Measurements from ENCODE around the gene CCDC158.

CCDC158 gene

GRCh38 chr4:76272073-76272472 is 148.9 kb downstream of the CCDC158 start:
- no peak overlapping the region for H3K4me2 ChIP-seq (ENCODE audit: insufficient read depth, low read length, poor library complexity, severe bottlenecking)
- no peak overlapping the region for H3K27ac ChIP-seq (replicated peaks; ENCODE audit: low read length)
- H3K23ac ChIP-seq (ENCODE audit: low read depth, low read length, poor library complexity): no peak overlapping the region
- DNase-seq (ENCODE audit: low spot score): no peak
- H2AK5ac ChIP-seq (ENCODE audit: low read depth, low read length): no peak overlapping the region
- no peak overlapping the region for H3K9ac ChIP-seq (ENCODE audit: low read depth, low read length, poor library complexity)
- H2BK5ac ChIP-seq (ENCODE audit: low read length): no peak overlapping the region
- no peak overlapping the region for H4K91ac ChIP-seq (ENCODE audit: low read depth, low read length, poor library complexity)
- H3K79me1 ChIP-seq (ENCODE audit: low read depth, low read length): no peaks in the 10 kb centered on the region
- H4K8ac ChIP-seq (ENCODE audit: low read depth, low read length): no peak overlapping the region
- no peaks in the 10 kb centered on the region for H3K4me1 ChIP-seq (ENCODE audit: control insufficient read depth in 2 of 2, insufficient read depth in 1 of 2, low read depth in 1 of 2, low read length in 2 of 2)
- H3K4me3 ChIP-seq (ENCODE audit: low read length in 2 of 2): no peak overlapping the region
- no peaks in the 10 kb centered on the region for H3K36me3 ChIP-seq (replicated peaks in 1 of 2; ENCODE audit: control insufficient read depth in 2 of 2, insufficient read depth in 2 of 2, low read length in 2 of 2)
- H2BK120ac ChIP-seq (ENCODE audit: low read depth, low read length): no peak overlapping the region
- no peaks in the 10 kb centered on the region for H3K27me3 ChIP-seq (ENCODE audit: control insufficient read depth in 3 of 3, insufficient read depth in 3 of 3, low read depth in 1 of 3, low read length in 3 of 3)
- H2BK12ac ChIP-seq (ENCODE audit: low read length): no peak overlapping the region
- H3K18ac ChIP-seq (ENCODE audit: low read length): no peak overlapping the region
- H3K9me3 ChIP-seq (replicated peaks in 1 of 2; ENCODE audit: control insufficient read depth in 2 of 2, insufficient read depth in 1 of 2, low read depth in 1 of 2, low read length in 2 of 2): no peaks in the 10 kb centered on the region
- no peak overlapping the region for H2AFZ ChIP-seq (ENCODE audit: low read length)
- no peak overlapping the region for H3K4ac ChIP-seq (ENCODE audit: low read length)
- no peak overlapping the region for H2BK15ac ChIP-seq (ENCODE audit: low read length)
- H3K14ac ChIP-seq (ENCODE audit: low read length): no peak overlapping the region

GRCh38 chr4:76271248-76271647 is 149.7 kb downstream of the CCDC158 start:
- H2AFZ ChIP-seq (ENCODE audit: low read length): no peak overlapping the region
- DNase-seq (ENCODE audit: low spot score): no peak
- no peaks in the 10 kb centered on the region for H3K27me3 ChIP-seq (ENCODE audit: control insufficient read depth in 3 of 3, insufficient read depth in 3 of 3, low read depth in 1 of 3, low read length in 3 of 3)
- H4K8ac ChIP-seq (ENCODE audit: low read depth, low read length): no peak overlapping the region
- H4K91ac ChIP-seq (ENCODE audit: low read depth, low read length, poor library complexity): no peak overlapping the region
- H2BK5ac ChIP-seq (ENCODE audit: low read length): no peak overlapping the region
- H3K4me3 ChIP-seq (ENCODE audit: low read length in 2 of 2): no peak overlapping the region
- H3K18ac ChIP-seq (ENCODE audit: low read length): no peak overlapping the region
- no peaks in the 10 kb centered on the region for H3K4me1 ChIP-seq (ENCODE audit: control insufficient read depth in 2 of 2, insufficient read depth in 1 of 2, low read depth in 1 of 2, low read length in 2 of 2)
- H2BK12ac ChIP-seq (ENCODE audit: low read length): no peak overlapping the region
- H3K27ac ChIP-seq (replicated peaks; ENCODE audit: low read length): no peak overlapping the region
- no peak overlapping the region for H3K9ac ChIP-seq (ENCODE audit: low read depth, low read length, poor library complexity)
- no peaks in the 10 kb centered on the region for H3K79me1 ChIP-seq (ENCODE audit: low read depth, low read length)
- no peak overlapping the region for H2BK120ac ChIP-seq (ENCODE audit: low read depth, low read length)
- H3K23ac ChIP-seq (ENCODE audit: low read depth, low read length, poor library complexity): no peak overlapping the region
- no peak overlapping the region for H2AK5ac ChIP-seq (ENCODE audit: low read depth, low read length)
- no peaks in the 10 kb centered on the region for H3K36me3 ChIP-seq (replicated peaks in 1 of 2; ENCODE audit: control insufficient read depth in 2 of 2, insufficient read depth in 2 of 2, low read length in 2 of 2)
- no peak overlapping the region for H3K4me2 ChIP-seq (ENCODE audit: insufficient read depth, low read length, poor library complexity, severe bottlenecking)
- WGBS, 2 donors (ENCODE audit: extremely low coverage in 2 of 2, insufficient read length in 2 of 2, insufficient replicate concordance in 1 of 2): no CpG with 5 or more reads among the region's 6 CpGs
- no peak overlapping the region for H2BK15ac ChIP-seq (ENCODE audit: low read length)
- no peak overlapping the region for H3K4ac ChIP-seq (ENCODE audit: low read length)
- no peaks in the 10 kb centered on the region for H3K9me3 ChIP-seq (replicated peaks in 1 of 2; ENCODE audit: control insufficient read depth in 2 of 2, insufficient read depth in 1 of 2, low read depth in 1 of 2, low read length in 2 of 2)
- H3K14ac ChIP-seq (ENCODE audit: low read length): no peak overlapping the region

- Histone ChIP-seq H3K14ac (ENCODE audit: low read length) (no peak overlapping the region), H3K4ac (ENCODE audit: low read length) (no peak overlapping the region), H3K4me1 (ENCODE audit: control insufficient read depth in 2 of 2, insufficient read depth in 1 of 2, low read depth in 1 of 2, low read length in 2 of 2) (no peaks in the 10 kb centered on the region), H2BK12ac (ENCODE audit: low read length) (no peak overlapping the region), H3K4me3 (ENCODE audit: low read length in 2 of 2) (no peak overlapping the region), H4K8ac (ENCODE audit: low read depth, low read length) (no peak overlapping the region), H3K36me3 (replicated peaks in 1 of 2; ENCODE audit: control insufficient read depth in 2 of 2, insufficient read depth in 2 of 2, low read length in 2 of 2) (no peaks in the 10 kb centered on the region), H2AK5ac (ENCODE audit: low read depth, low read length) (no peak overlapping the region), H3K9me3 (replicated peaks in 1 of 2; ENCODE audit: control insufficient read depth in 2 of 2, insufficient read depth in 1 of 2, low read depth in 1 of 2, low read length in 2 of 2) (no peaks in the 10 kb centered on the region), H3K23ac (ENCODE audit: low read depth, low read length, poor library complexity) (no peak overlapping the region), H2BK15ac (ENCODE audit: low read length) (no peak overlapping the region), H2AFZ (ENCODE audit: low read length) (no peak overlapping the region), H3K9ac (ENCODE audit: low read depth, low read length, poor library complexity) (no peak overlapping the region), H3K4me2 (ENCODE audit: insufficient read depth, low read length, poor library complexity, severe bottlenecking) (no peak overlapping the region), H3K27me3 (ENCODE audit: control insufficient read depth in 3 of 3, insufficient read depth in 3 of 3, low read depth in 1 of 3, low read length in 3 of 3) (no peaks in the 10 kb centered on the region), H3K27ac (replicated peaks; ENCODE audit: low read length) (no peak overlapping the region), H2BK5ac (ENCODE audit: low read length) (no peak overlapping the region), H4K91ac (ENCODE audit: low read depth, low read length, poor library complexity) (no peak overlapping the region), H3K79me1 (ENCODE audit: low read depth, low read length) (no peaks in the 10 kb centered on the region), H3K18ac (ENCODE audit: low read length) (no peak overlapping the region), H2BK120ac (ENCODE audit: low read depth, low read length) (no peak overlapping the region)
- DNase-seq (ENCODE audit: low spot score): no peak
- WGBS, 2 donors (ENCODE audit: extremely low coverage in 2 of 2, insufficient read length in 2 of 2, insufficient replicate concordance in 1 of 2): no CpG with 5 or more reads among the region's 11 CpGs
Measured at GRCh38 chr4:76270244-76271175, 150.4 kb downstream of the CCDC158 start.

GRCh38 chr4:76267811-76268210 is 153.1 kb downstream of the CCDC158 start:
- no peak overlapping the region for H4K91ac ChIP-seq (ENCODE audit: low read depth, low read length, poor library complexity)
- no peaks in the 10 kb centered on the region for H3K27me3 ChIP-seq (ENCODE audit: control insufficient read depth in 3 of 3, insufficient read depth in 3 of 3, low read depth in 1 of 3, low read length in 3 of 3)
- no peaks in the 10 kb centered on the region for H3K4me1 ChIP-seq (ENCODE audit: control insufficient read depth in 2 of 2, insufficient read depth in 1 of 2, low read depth in 1 of 2, low read length in 2 of 2)
- H4K8ac ChIP-seq (ENCODE audit: low read depth, low read length): no peak overlapping the region
- no peak overlapping the region for H3K14ac ChIP-seq (ENCODE audit: low read length)
- no peak overlapping the region for H3K27ac ChIP-seq (replicated peaks; ENCODE audit: low read length)
- no peak overlapping the region for H2BK12ac ChIP-seq (ENCODE audit: low read length)
- no peaks in the 10 kb centered on the region for H3K36me3 ChIP-seq (replicated peaks in 1 of 2; ENCODE audit: control insufficient read depth in 2 of 2, insufficient read depth in 2 of 2, low read length in 2 of 2)
- no peak overlapping the region for H3K18ac ChIP-seq (ENCODE audit: low read length)
- no peak overlapping the region for H2BK120ac ChIP-seq (ENCODE audit: low read depth, low read length)
- H2AK5ac ChIP-seq (ENCODE audit: low read depth, low read length): no peak overlapping the region
- no peak overlapping the region for H2AFZ ChIP-seq (ENCODE audit: low read length)
- H3K9ac ChIP-seq (ENCODE audit: low read depth, low read length, poor library complexity): no peak overlapping the region
- H3K9me3 ChIP-seq (replicated peaks in 1 of 2; ENCODE audit: control insufficient read depth in 2 of 2, insufficient read depth in 1 of 2, low read depth in 1 of 2, low read length in 2 of 2): no peaks in the 10 kb centered on the region
- H3K79me1 ChIP-seq (ENCODE audit: low read depth, low read length): no peaks in the 10 kb centered on the region
- no peak overlapping the region for H3K4me3 ChIP-seq (ENCODE audit: low read length in 2 of 2)
- no peak overlapping the region for H3K4ac ChIP-seq (ENCODE audit: low read length)
- H2BK15ac ChIP-seq (ENCODE audit: low read length): no peak overlapping the region
- no peak overlapping the region for H3K23ac ChIP-seq (ENCODE audit: low read depth, low read length, poor library complexity)
- DNase-seq (ENCODE audit: low spot score): no peak
- no peak overlapping the region for H2BK5ac ChIP-seq (ENCODE audit: low read length)
- H3K4me2 ChIP-seq (ENCODE audit: insufficient read depth, low read length, poor library complexity, severe bottlenecking): no peak overlapping the region
- 100% methylated on average over 3 of the region's 6 CpGs; no CpG with 5 or more reads in 1 of the 2 donors for WGBS, 2 donors (ENCODE audit: extremely low coverage in 2 of 2, insufficient read length in 2 of 2, insufficient replicate concordance in 1 of 2)
